Body of pancreas (tissue), 4 donors: ENCODE results near the gene ZNF222. TPM values are rescaled to one million over a fixed set of nuclear protein-coding genes. Genes with fewer than 3 reads are reported as not detected.

Experiments
- ATAC-seq: fragments of 150-250 bp; one replicate; pipeline ENCODE4 v1.9.1; 2016
- DNase-seq, 4 donors: peaks; one replicate each; pipeline ENCODE4 v3.0.0-alpha.2; 2019
- H3K27ac ChIP-seq, 4 donors: fragments of 200-600 bp; sonication (generic); 1 replicate in 3 of 4; 2 replicates in 1 of 4; pipeline versions ENCODE4 v1.5.1 to v1.6.1; 2016 to 2019; ENCODE audit warnings: mild to moderate bottlenecking in 1 of 4, mixed read lengths in 1 of 4, moderate library complexity in 1 of 4
- H3K27me3 ChIP-seq, 2 donors: fragments of 200-600 bp; sonication (generic); one replicate each; pipeline ENCODE4 v1.6.0; 2016; ENCODE audit warnings: mild to moderate bottlenecking in 1 of 2
- H3K36me3 ChIP-seq, 2 donors: fragments of 200-600 bp; sonication (generic); replicated peaks in 1 of 2; 2 replicates each; pipeline ENCODE4 v1.5.1; 2016; ENCODE audit warnings: low read depth in 2 of 2; ENCODE audit not compliant: insufficient read depth in 1 of 2
- H3K4me1 ChIP-seq: fragments of 200-600 bp; sonication (generic); one replicate; pipeline ENCODE4 v1.6.0; 2016
- H3K4me3 ChIP-seq, 2 donors: fragments of 200-600 bp; sonication (generic); 1 replicate in 1 of 2; 2 replicates in 1 of 2; pipeline ENCODE4 v1.5.1; 2016 to 2019
- H3K9me3 ChIP-seq, 3 donors: fragments of 200-600 bp; sonication (generic); 1 replicate in 2 of 3; 2 replicates in 1 of 3; pipeline ENCODE4 v1.5.1; 2016
- CTCF ChIP-seq, 7 experiments: fragments of 450-650 bp in 4 of 7; fragments of 200-600 bp in 3 of 7; sonication (generic) in 3 of 7; IDR thresholded peaks; one replicate each; pipeline ENCODE4 v1.5.1; 2016 to 2019; ENCODE audit warnings: antibody characterized with exemption in 7 of 7
- POLR2A ChIP-seq, 3 donors: fragments of 450-650 bp; IDR thresholded peaks; one replicate each; pipeline ENCODE4 v1.6.1; 2016; ENCODE audit warnings: antibody characterized with exemption in 3 of 3, mild to moderate bottlenecking in 2 of 3
- WGBS, 2 donors: methylation state at CpG; one replicate each; pipeline ENCODE4 v1.1.5; 2017; 5-methylcytosine and 5-hydroxymethylcytosine counted together
- intact Hi-C: fragments of 100-400 bp; cut with DNase I; formaldehyde crosslinking; loops from one replicate; pipeline ENCODE4 v1.15.1; 2023
- total RNA-seq, 2 donors: library from RNA; depleted of rRNA; stranded (reverse); fragments of >200 nt; gene quantifications; one replicate each; pipeline ENCODE4 v1.1.0, GENCODE V29; 2016

The ZNF222 gene
- total RNA-seq, 2 donors from 2014 or later: 2.1 TPM; not detected in 1

DNA sequence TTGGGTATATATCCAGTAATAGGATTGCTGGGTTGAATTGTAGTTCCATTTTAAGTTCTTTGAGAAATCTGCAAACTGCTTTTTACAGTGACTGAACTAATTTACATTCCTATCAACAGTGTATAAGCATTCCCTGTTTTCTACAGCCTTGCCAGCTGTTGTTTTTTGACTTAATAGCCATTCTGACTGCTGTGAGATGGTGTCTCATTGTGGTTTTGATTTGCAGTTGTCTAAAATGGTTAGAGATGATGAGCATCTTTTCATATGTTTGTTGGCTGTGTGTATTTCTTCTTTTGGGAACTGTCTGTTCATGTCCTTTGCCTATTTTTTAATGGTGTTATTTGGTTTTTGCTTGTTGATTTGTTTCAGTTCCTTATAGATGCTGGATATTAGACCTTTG lies 4.0 kb upstream of the ZNF222 start:
- Histone ChIP-seq H3K27ac (no peak overlapping the region), H3K27me3 (no peaks in the 10 kb centered on the region), H3K36me3 (no peaks in the 10 kb centered on the region), H3K4me1 (peaks cover 4% of the 10 kb centered on the region), H3K4me3 (no peak overlapping the region), H3K9me3 (peaks cover 0 to 3% (median 0%) of the 10 kb centered on the region in 3 donors)
- ATAC-seq: no peak
- no peak for TF ChIP-seq POLR2A (IDR thresholded peaks at IDR 0.05)
- no peak for DNase-seq
- intact Hi-C loops: no loop called here

GRCh38 chr19:44024900-44025216 lies 321 bp upstream of the ZNF222 start:
- Histone ChIP-seq H3K27ac (no peak overlapping the region), H3K4me1 (peaks cover 4% of the 10 kb centered on the region), H3K27me3 (no peaks in the 10 kb centered on the region), H3K9me3 (peaks cover 0 to 17% (median 0%) of the 10 kb centered on the region in 3 donors), H3K36me3 (peaks cover 0 to 16% of the 10 kb centered on the region in 2 donors), H3K4me3 (peak overlapping the region in 1 of 2 donors; percentile 88)
- TF ChIP-seq POLR2A (IDR thresholded peaks at IDR 0.05): no peak
- TF ChIP-seq CTCF (IDR thresholded peaks at IDR 0.05): no peak
- 40 to 43% methylated on average over 4 of the region's 4 CpGs for WGBS, 2 donors
- intact Hi-C loops: no loop called here
- ATAC-seq (no peak), DNase-seq (no peak)

- 97 to 98% methylated on average over 6 of the region's 6 CpGs for WGBS, 2 donors
- DNase-seq (no peak), ATAC-seq (no peak)
Measured at GRCh38 chr19:44026622-44027021, 1.4 kb downstream of the ZNF222 start.

GRCh38 chr19:44032001-44032610 lies 6.9 kb downstream of the ZNF222 start:
- Histone ChIP-seq H3K27me3 (no peaks in the 10 kb centered on the region), H3K36me3 (peaks cover 8 to 24% of the 10 kb centered on the region in 2 donors), H3K4me3 (no peak overlapping the region), H3K9me3 (peaks cover 0 to 69% (median 0%) of the 10 kb centered on the region in 3 donors), H3K27ac (no peak overlapping the region), H3K4me1 (no peaks in the 10 kb centered on the region)
- ATAC-seq (no peak), DNase-seq (no peak)
- TF ChIP-seq POLR2A (IDR thresholded peaks at IDR 0.05): no peak
- no peak for TF ChIP-seq CTCF (IDR thresholded peaks at IDR 0.05)
- WGBS, 2 donors: 84 to 89% methylated on average over 1 of the region's 1 CpG
- intact Hi-C loops: no loop called here

More at GRCh38 chr19:44026622-44027021, 1.4 kb downstream of the ZNF222 start:
- peaks cover 4% of the 10 kb centered on the region for H3K4me1 ChIP-seq
- no peaks in the 10 kb centered on the region for H3K27me3 ChIP-seq
- intact Hi-C loops: no loop called here
- H3K9me3 ChIP-seq: peaks cover 0 to 28% (median 0%) of the 10 kb centered on the region in 3 donors
- H3K27ac ChIP-seq: no peak overlapping the region
- no peak overlapping the region for H3K4me3 ChIP-seq
- peaks cover 0 to 17% of the 10 kb centered on the region in 2 donors for H3K36me3 ChIP-seq
- TF ChIP-seq POLR2A (IDR thresholded peaks at IDR 0.05) (no peak), CTCF (IDR thresholded peaks at IDR 0.05) (no peak)

DNA sequence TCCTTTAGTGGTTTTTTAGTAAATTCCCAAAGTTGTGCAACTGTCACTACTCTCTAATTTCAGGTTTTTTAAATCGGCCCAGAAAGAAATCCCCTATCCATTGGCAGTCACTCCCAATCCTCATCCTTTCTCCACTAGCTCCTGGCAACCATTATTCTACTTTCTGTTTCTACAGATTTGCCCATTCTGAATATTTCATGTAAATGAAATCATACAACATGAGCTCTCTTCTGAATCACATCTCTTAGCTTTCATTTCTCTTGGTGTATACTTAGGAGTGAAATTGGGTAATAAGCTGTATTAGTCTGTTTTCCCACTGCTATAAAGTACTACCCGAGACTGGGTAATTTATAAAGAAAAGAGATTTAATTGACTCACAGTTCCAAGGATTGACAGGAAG lies 17.0 kb downstream of the ZNF222 start:
- H3K27me3 ChIP-seq: no peaks in the 10 kb centered on the region
- no peak overlapping the region for H3K27ac ChIP-seq
- no peaks in the 10 kb centered on the region for H3K36me3 ChIP-seq
- H3K9me3 ChIP-seq: peaks cover 0 to 13% (median 0%) of the 10 kb centered on the region in 3 donors
- no peak overlapping the region for H3K4me3 ChIP-seq
- DNase-seq: no peak
- no peak for ATAC-seq
- intact Hi-C loops: no loop called here
- TF ChIP-seq CTCF (IDR thresholded peaks at IDR 0.05): no peak
- no peak for TF ChIP-seq POLR2A (IDR thresholded peaks at IDR 0.05)
- H3K4me1 ChIP-seq: no peaks in the 10 kb centered on the region
- 37 to 38% methylated on average over 2 of the region's 2 CpGs for WGBS, 2 donors
